GM18951 (cell line): ENCODE results near the gene LAIR1.
"Not testable (repeated sequence)": the region's sequence is repeated elsewhere in the genome, so short reads cannot be mapped to it uniquely, and the experiment has no call there.

ENCODE experiments used
- POLR2A ChIP-seq: IDR thresholded peaks from 4 replicates; pipeline ENCODE4 v1.6.1; 2011; ENCODE audit warnings: mild to moderate bottlenecking; ENCODE audit not compliant: insufficient read length, insufficient read depth; ENCODE audit errors: extremely low read depth
- in situ Hi-C: fragments of 300-500 bp; cut with MboI; formaldehyde crosslinking; loops from one replicate; pipeline ENCODE4 v1.12.0; 2022; ENCODE audit warnings: low sequenced_read_pairs, mixed read lengths, inconsistent platforms; ENCODE audit not compliant: unreplicated experiment

Gene LAIR1

GRCh38 chr19:54325194-54325621, 39.5 kb downstream of the LAIR1 start:
- no peak for TF ChIP-seq POLR2A
- in situ Hi-C loops, result no loop called here

DNA sequence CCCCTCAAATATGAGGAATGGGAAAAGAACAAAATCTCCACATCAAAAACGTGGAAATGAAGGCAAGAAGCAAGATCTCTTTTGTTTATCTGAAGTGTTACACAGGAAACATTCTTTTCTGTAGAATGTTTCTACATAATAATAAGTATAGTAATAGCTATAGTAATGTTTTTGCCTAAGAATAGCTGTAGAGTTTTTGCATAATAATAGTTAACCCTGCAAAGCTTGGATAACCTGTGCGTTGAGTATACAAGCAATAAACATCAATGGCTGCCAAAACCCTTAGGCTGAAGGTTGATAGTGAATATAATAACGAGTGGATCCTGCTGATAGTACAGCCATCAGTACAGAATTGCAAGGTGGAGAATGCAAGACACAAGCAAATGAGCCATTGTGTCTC, 40.7 kb downstream of the LAIR1 start:
- no peak for TF ChIP-seq POLR2A
- in situ Hi-C loops, result no loop called here

GRCh38 chr19:54322934-54323333, 41.8 kb downstream of the LAIR1 start:
- in situ Hi-C loops, result not testable (repeated sequence)

DNA sequence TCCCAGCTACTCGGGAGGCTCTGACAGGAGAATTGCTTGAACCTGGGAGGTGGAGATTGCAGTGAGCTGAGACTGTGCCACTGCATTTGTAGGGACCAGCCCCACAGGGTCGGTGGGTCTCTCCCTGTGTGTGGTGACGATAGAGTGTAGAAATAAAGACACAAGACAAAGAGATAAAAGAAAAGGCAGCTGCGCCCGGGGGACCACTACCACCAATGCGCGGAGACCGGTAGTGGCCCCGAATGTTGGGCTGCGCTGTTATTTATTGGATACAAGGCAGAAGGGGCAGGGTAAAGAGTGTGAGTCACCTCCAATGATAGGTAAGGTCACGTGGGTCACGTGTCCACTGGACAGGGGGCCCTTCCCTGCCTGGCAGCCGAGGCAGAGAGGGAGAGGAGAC, 42.4 kb downstream of the LAIR1 start:
- in situ Hi-C loops, result not testable (repeated sequence)

GRCh38 chr19:54319892-54320670, 44.6 kb downstream of the LAIR1 start:
- in situ Hi-C loops, result no loop called here
- TF ChIP-seq POLR2A, result no peak

DNA sequence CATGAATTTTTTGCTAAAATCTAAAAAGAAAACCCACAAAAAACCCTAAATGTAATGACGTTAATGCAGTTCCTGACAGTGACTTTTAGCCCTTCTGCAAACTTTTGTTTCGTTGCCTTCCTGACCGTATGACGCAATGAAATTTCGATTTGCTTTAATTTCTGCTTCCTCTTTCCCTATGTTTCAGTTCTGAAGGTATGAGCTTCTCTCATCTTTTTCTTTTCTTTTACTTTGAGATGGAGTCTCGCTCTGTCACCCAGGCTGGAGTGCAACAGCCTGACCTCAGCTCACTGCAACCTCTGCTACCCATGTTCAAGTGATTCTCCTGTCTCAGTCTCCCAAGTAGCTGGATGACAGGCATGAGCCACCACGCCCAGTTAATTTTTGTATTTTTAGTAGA, 45.7 kb downstream of the LAIR1 start:
- no peak for TF ChIP-seq POLR2A
- in situ Hi-C loops, result no loop called here

GRCh38 chr19:54317965-54318240, 46.8 kb downstream of the LAIR1 start:
- TF ChIP-seq POLR2A, result no peak
- in situ Hi-C loops, result no loop called here

- in situ Hi-C loops, result no loop called here
Measured at GRCh38 chr19:54317108-54317964, 47.4 kb downstream of the LAIR1 start.

DNA sequence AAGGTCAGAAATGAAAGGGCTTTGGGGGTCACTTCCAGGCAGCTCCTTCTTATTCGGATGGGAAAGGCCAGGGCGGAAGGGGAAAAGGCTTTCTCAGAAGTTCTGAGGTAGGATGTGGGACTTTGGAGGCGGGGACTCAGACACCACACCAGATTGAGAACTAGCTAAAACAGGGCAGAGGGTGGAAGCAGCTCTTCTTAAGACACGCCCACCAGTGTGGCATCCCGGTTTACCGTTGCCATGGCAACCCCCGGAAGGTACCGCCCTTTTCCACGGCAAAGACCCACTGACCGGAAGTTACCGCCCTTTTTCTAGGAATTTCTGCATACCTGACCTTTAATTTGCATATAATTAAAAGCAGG, 48.0 kb downstream of the LAIR1 start:
- TF ChIP-seq POLR2A, result no peak
- in situ Hi-C loops, result no loop called here

More at GRCh38 chr19:54317108-54317964, 47.4 kb downstream of the LAIR1 start:
- TF ChIP-seq POLR2A, result no peak

DNA sequence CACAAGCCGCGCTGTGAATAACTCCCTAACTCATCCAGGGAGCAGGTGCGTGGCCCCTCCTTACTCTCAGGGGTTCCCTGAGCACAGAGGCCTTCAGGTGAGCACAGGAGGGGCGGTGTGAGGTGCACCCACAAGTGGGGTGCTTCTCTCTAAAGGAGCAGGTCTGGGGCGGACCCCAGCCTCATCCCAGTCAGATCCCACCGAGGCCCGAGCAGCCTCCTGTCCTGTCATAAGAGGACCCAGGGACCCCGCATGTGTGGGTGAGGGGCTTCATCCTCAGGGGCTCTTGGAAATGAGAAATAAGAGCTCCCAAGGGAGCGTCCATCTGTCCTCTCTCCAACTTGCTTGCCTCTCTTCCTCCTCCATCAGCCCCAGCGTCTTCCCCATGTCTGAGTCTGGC, 48.8 kb downstream of the LAIR1 start:
- in situ Hi-C loops, result no loop called here
- TF ChIP-seq POLR2A, result no peak

DNA sequence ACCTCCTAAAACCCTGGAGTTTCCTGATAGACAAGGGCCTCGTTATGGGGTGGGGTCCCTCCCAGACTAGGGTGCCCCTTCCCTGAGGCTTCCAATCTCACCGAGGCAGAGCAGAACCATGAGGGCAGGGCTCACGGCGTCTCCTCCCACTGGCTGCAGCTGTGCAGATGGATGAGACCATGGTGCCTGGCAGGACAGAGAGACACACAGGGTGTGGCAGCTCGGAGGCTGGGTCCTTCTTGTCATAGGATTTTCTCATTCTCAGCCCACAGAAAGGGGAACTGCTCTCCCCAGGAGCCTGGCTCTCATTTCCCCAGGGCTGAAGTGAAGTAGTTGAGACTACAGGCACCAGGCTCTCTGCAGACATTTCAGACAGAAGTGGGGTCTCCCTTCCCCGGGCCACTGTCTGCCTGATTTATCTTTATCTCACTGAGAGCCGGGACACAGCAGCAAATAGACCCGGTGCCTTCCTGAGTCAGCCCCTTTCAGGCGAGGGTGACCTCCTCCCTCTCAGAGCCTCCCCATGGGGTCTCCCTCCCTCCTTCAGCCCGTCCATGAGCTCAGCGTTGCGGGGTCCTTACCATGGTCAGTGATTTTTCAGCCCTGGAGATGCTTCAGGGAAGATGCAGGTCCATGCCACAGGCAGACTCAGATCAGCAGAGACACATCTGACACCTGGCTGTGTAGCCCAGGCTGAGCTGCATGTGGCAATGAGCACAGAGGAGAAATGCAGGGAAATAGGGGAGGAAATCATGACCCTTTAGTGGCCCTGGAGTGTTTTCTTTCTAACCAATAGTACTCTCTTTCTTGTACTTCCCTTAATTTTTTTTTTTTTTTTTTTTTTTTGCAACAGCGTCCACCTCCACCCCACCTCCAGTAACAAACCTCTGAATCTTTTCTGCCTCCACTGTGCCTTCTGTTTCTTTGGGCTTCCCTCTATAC, 52.0 kb downstream of the LAIR1 start, which contains the start of gene LILRA5:
Gene LILRA5 (minus strand): TSS at position 731 of the 942 bp plus-strand sequence. CDS start 147 bp downstream, at position 584.
- no peak for TF ChIP-seq POLR2A
- in situ Hi-C loops, result no loop called here

GRCh38 chr19:54312011-54312410, 52.7 kb downstream of the LAIR1 start:
- in situ Hi-C loops, result no loop called here
- no peak for TF ChIP-seq POLR2A

GRCh38 chr19:54311486-54311885, 53.2 kb downstream of the LAIR1 start:
- in situ Hi-C loops, result no loop called here
- TF ChIP-seq POLR2A, result no peak

DNA sequence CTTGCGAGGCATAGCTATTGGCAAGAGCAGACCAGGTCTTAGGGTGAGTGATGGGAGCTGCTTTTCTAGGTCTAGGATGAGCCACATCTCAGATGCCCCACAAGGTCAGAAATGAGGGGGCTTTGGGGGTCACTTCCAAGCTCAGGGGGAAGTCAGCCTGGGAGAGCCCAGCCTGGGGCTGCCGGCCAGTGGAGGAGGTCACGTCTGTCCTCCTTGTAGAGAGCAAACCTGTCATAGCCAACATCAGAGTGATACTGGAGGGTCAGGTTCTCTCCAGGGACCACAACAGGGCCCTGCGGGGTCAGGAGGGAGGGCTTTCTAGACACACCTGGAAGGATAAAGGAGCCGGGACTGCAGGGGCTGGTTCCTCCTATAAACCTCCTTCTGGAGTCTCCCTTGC, 54.2 kb downstream of the LAIR1 start:
- TF ChIP-seq POLR2A, result no peak
- in situ Hi-C loops, result no loop called here
